OCI-LY7 (cell line): ENCODE data around the gene ANO4. TPM values are rescaled to one million over a fixed set of nuclear protein-coding genes. Genes with fewer than 3 reads are reported as not detected.

Experiments
- BruUV-seq: library from RNA; stranded (reverse); fragments of 400-500 nt; replicated peaks from 2 replicates; lab custom pipeline; 2021; lab: Mats Ljungman, UMichigan
- CTCF ChIA-PET: fragments of 300-600 bp; sonication (Branson Sonifier 250); formaldehyde crosslinking; loops from one replicate; lab custom pipeline; 2022; ENCODE audit warnings: antibody characterized with exemption; ENCODE audit not compliant: unreplicated experiment; lab: Charles Lee
- POLR2A ChIA-PET: fragments of 300-600 bp; sonication (Branson Sonifier 250); formaldehyde crosslinking; loops from one replicate; lab custom pipeline; 2022; ENCODE audit warnings: antibody characterized with exemption; lab: Charles Lee
- DNase-seq: peaks from one replicate; pipeline ENCODE4 v3.0.0-alpha.2; 2015; ENCODE audit warnings: low spot score
- H2AFZ ChIP-seq: fragments of 200-600 bp; sonication (generic), shearing (Covaris generic); 2 replicates; pipeline ENCODE4 v1.6.1; 2014; ENCODE audit warnings: mild to moderate bottlenecking, antibody characterized with exemption, low read length, moderate library complexity
- H3K27ac ChIP-seq: fragments of 200-600 bp; sonication (generic); 2 replicates; pipeline ENCODE4 v1.5.1; 2014; ENCODE audit warnings: mixed run types, low read depth, mild to moderate bottlenecking, moderate library complexity, low read length, inconsistent platforms; ENCODE audit not compliant: poor library complexity, severe bottlenecking
- H3K36me3 ChIP-seq: fragments of 200-600 bp; sonication (generic); 2 replicates; pipeline ENCODE4 v1.6.1; 2014; ENCODE audit warnings: mild to moderate bottlenecking, antibody characterized with exemption, low read length, moderate library complexity, mixed read lengths; ENCODE audit not compliant: insufficient read depth
- H3K4me1 ChIP-seq: fragments of 200-600 bp; sonication (generic); 2 replicates; pipeline ENCODE4 v1.5.1; 2014; ENCODE audit warnings: mild to moderate bottlenecking, low read length; ENCODE audit not compliant: insufficient read depth, poor library complexity, severe bottlenecking
- H3K4me2 ChIP-seq: fragments of 200-600 bp; sonication (generic); 2 replicates; pipeline ENCODE4 v1.6.1; 2014; ENCODE audit warnings: mild to moderate bottlenecking, low read length
- H3K4me3 ChIP-seq: fragments of 200-600 bp; sonication (generic); 2 replicates; pipeline ENCODE4 v1.5.1; 2014; ENCODE audit warnings: mild to moderate bottlenecking, low read depth, low read length; ENCODE audit not compliant: poor library complexity, severe bottlenecking
- H3K79me2 ChIP-seq: fragments of 200-600 bp; sonication (generic); 2 replicates; pipeline ENCODE4 v1.6.1; 2016; ENCODE audit warnings: low read depth, mild to moderate bottlenecking, low read length, moderate library complexity, mixed read lengths; ENCODE audit not compliant: insufficient read depth
- H3K9me2 ChIP-seq: fragments of 200-600 bp; sonication (generic); 2 replicates; pipeline ENCODE4 v1.6.1; 2016; ENCODE audit warnings: mild to moderate bottlenecking, low read length, mixed read lengths; ENCODE audit not compliant: insufficient read depth
- H3K9me3 ChIP-seq: fragments of 200-600 bp; sonication (generic); 2 replicates; pipeline ENCODE4 v1.6.1; 2014; ENCODE audit warnings: mild to moderate bottlenecking, mixed run types, low read length, mixed read lengths
- H4K20me1 ChIP-seq: fragments of 200-600 bp; sonication (generic); 2 replicates; pipeline ENCODE4 v1.6.1; 2014; ENCODE audit warnings: mild to moderate bottlenecking, antibody characterized with exemption, low read length, moderate library complexity, mixed read lengths; ENCODE audit not compliant: insufficient read depth
- CTCF ChIP-seq: fragments of 200-600 bp; sonication (generic); conservative IDR thresholded peaks from 2 replicates; pipeline ENCODE4 v1.5.1; 2014; ENCODE audit warnings: mild to moderate bottlenecking, antibody characterized with exemption, low read length, moderate library complexity, mixed read lengths
- EZH2phosphoT487 ChIP-seq: fragments of 200-600 bp; sonication (generic); IDR thresholded peaks from 2 replicates; pipeline ENCODE4 v1.6.1; 2018; ENCODE audit warnings: low read depth, borderline replicate concordance, mild to moderate bottlenecking, mixed run types, antibody characterized with exemption, low read length, moderate library complexity, mixed read lengths
- intact Hi-C: fragments of 100-400 bp; cut with micrococcal nuclease; formaldehyde crosslinking; loops from one replicate; pipeline ENCODE4 v1.10.0; 2022; ENCODE audit not compliant: unreplicated experiment
- total RNA-seq, 2 experiments: library from RNA; depleted of rRNA in 1 of 2; stranded (reverse); fragments of >200 nt in 1 of 2; shearing (Covaris generic) in 1 of 2; gene quantifications; 2 replicates each; pipeline ENCODE4 v1.2.3, GENCODE V29; 2014 to 2022

The ANO4 gene
- total RNA-seq, 2 experiments from 2014 or later, result not detected

DNA sequence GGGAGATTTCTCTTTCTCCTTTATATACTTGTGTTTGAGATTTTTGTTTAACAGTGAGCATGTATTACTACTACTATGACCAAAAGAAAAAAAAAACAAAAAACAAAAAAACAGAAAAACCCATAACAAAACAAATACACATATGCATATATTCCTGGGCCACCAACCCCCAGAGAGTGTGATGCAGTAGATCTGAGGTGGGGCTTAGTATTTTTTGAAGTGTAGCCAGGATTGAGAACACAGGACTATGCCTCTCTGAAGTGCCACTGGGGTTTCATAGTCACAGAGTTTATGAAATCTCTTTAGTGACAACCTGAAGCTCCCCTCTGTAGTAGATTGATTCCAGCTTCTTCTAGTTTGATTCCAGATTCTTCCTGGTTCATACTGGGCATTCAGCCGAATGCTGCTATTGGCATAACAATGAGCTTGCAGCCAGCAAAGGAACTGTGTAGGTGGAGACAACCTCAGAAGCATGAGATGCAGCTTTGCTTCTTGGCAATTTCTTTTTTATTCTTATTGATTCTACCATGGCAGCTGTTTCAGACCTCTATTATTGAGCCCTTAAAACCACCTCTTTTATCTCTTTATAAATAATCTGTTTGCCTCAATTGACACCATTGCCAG, 15.5 kb upstream of the ANO4 start:
- CTCF ChIA-PET, result no interaction called here
- no peaks in the 10 kb centered on the region for H4K20me1 ChIP-seq
- no peak overlapping the region for H2AFZ ChIP-seq
- no peak for DNase-seq
- no peaks in the 10 kb centered on the region for H3K79me2 ChIP-seq
- POLR2A ChIA-PET, result no interaction called here
- TF ChIP-seq CTCF (no peak), EZH2phosphoT487 (no peak)
- no peaks in the 10 kb centered on the region for H3K4me1 ChIP-seq
- BruUV-seq, result no TSS peak
- H3K4me3 ChIP-seq, result no peak overlapping the region
- no peaks in the 10 kb centered on the region for H3K9me3 ChIP-seq
- H3K36me3 ChIP-seq, result no peaks in the 10 kb centered on the region
- no peak overlapping the region for H3K4me2 ChIP-seq
- no peaks in the 10 kb centered on the region for H3K9me2 ChIP-seq
- H3K27ac ChIP-seq, result no peak overlapping the region
- intact Hi-C loops, result no loop called here

DNA sequence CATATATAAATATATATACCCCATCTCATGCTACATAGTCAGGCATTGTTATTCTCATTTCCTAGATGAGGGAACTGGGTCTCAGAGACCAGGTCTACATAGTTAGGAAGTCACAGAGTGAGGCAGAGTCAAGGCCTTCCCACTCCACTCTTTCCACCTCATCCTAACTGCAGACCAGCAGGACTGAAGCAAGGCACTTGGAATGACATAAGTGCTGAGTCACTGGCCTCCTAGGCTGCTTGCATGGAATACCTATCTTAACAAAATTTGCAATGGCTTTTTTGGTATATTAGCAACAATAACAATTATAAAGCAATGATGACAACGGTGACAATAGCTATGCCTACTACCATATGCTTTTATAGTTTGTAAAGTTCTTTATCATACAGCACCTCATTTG, 5.4 kb upstream of the ANO4 start:
- CTCF ChIA-PET, result no interaction called here
- BruUV-seq, result no TSS peak

More for the DNA sequence above, 5.4 kb upstream of the ANO4 start:
- Histone ChIP-seq H3K9me3 (no peaks in the 10 kb centered on the region), H2AFZ (no peak overlapping the region), H3K27ac (no peak overlapping the region), H3K4me3 (no peak overlapping the region), H3K9me2 (no peaks in the 10 kb centered on the region), H3K4me1 (no peaks in the 10 kb centered on the region), H3K79me2 (no peaks in the 10 kb centered on the region), H3K36me3 (no peaks in the 10 kb centered on the region), H4K20me1 (no peaks in the 10 kb centered on the region), H3K4me2 (no peak overlapping the region)
- intact Hi-C loops, result no loop called here
- no peak for DNase-seq
- TF ChIP-seq CTCF (no peak), EZH2phosphoT487 (no peak)
- POLR2A ChIA-PET, result no interaction called here
